GM12891 (cell line): ENCODE results near the gene MMRN2.

Experiments
- PAX5 ChIP-seq: IDR thresholded peaks from 2 replicates; pipeline ENCODE4 v1.6.1; 2011; ENCODE audit warnings: low read length, moderate library complexity, mild to moderate bottlenecking; ENCODE audit not compliant: insufficient read depth, severe bottlenecking
- POLR2A ChIP-seq: IDR thresholded peaks from 2 replicates; pipeline ENCODE4 v1.6.1; 2011; ENCODE audit warnings: low read depth, low read length, control low read depth
- POLR2AphosphoS5 ChIP-seq: IDR thresholded peaks from 2 replicates; pipeline ENCODE4 v1.6.1; 2011; ENCODE audit warnings: low read depth, low read length, control low read depth
- POU2F2 ChIP-seq: IDR thresholded peaks from 2 replicates; pipeline ENCODE4 v1.6.1; 2011; ENCODE audit warnings: low read depth, mild to moderate bottlenecking, control low read depth, low read length, moderate library complexity
- SPI1 ChIP-seq: IDR thresholded peaks from 2 replicates; pipeline ENCODE4 v1.6.1; 2011; ENCODE audit warnings: low read depth, low read length, control low read depth
- TAF1 ChIP-seq: IDR thresholded peaks from 2 replicates; pipeline ENCODE4 v1.6.1; 2011; ENCODE audit warnings: low read depth, low read length, control low read depth

- TF ChIP-seq POLR2A = no peak
- no peak for TF ChIP-seq POLR2AphosphoS5
- TF ChIP-seq TAF1 = no peak
- no peak for TF ChIP-seq PAX5
- no peak for TF ChIP-seq SPI1
- no peak for TF ChIP-seq POU2F2
These were observed 5.3 kb downstream of the MMRN2 start for GRCh38 chr10:86952106-86952505.
